ENCODE measurements around the gene EARS2. TPM values are rescaled to one million over a fixed set of nuclear protein-coding genes. Genes with fewer than 3 reads are reported as not detected.
A peak's percentile ranks its signal among the peaks of the same experiment; 100 is the strongest.

The EARS2 gene
- total RNA-seq, 1 experiment from 2014 or later = 34.9 TPM

DNA sequence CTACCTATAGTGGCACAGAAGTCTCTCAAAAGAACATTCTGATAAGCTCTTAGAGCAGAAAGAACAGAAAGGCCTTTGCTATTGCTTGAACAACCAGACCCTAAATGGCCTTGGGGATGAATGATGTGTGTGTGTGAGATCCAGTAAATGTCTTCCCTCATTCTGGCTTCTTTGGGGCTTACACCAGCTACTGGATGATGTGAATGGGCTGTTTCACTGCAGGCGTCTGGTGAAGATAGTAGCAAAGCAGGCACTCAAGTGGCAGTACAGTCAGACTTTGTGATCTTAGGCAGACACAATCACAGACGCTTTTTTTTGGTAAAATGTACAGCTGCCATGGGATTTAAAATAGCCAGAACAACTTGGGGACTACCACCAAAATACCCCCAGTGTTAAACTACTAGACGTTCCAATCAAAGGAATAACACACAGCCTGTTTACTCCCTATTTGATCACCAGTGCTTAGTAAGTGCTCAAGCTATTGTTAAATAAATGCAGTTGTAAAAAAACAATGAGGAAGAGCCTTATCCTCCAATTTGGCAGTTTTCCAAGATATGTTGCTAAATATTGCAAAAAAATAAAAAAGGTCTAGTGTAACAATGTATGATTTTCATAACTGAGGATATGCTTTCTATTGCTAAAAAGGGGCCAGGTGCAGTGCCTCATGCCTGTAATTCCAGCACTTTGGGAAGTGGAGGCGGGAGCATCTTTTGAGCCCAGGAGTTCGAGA is 21.1 kb upstream of the EARS2 start:
- TF ChIP-seq, protein P1, sequence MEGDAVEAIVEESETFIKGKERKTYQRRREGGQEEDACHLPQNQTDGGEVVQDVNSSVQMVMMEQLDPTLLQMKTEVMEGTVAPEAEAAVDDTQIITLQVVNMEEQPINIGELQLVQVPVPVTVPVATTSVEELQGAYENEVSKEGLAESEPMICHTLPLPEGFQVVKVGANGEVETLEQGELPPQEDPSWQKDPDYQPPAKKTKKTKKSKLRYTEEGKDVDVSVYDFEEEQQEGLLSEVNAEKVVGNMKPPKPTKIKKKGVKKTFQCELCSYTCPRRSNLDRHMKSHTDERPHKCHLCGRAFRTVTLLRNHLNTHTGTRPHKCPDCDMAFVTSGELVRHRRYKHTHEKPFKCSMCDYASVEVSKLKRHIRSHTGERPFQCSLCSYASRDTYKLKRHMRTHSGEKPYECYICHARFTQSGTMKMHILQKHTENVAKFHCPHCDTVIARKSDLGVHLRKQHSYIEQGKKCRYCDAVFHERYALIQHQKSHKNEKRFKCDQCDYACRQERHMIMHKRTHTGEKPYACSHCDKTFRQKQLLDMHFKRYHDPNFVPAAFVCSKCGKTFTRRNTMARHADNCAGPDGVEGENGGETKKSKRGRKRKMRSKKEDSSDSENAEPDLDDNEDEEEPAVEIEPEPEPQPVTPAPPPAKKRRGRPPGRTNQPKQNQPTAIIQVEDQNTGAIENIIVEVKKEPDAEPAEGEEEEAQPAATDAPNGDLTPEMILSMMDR (conservative IDR thresholded peaks at IDR 0.05) = no peak
- no peak for TF ChIP-seq EZH2 (IDR thresholded peaks at IDR 0.05; ENCODE audit: low read depth)
- Histone ChIP-seq H3K4me3 (no peak overlapping the region), H4K20me1 (ENCODE audit: insufficient read depth) (peaks cover 3% of the 10 kb centered on the region; the same call in 1 of the 2 replicates), H3K4me2 (no peak overlapping the region), H3K4me1 (replicated peaks; ENCODE audit: insufficient read depth) (no peaks in the 10 kb centered on the region), H3K79me2 (ENCODE audit: low read depth) (no peaks in the 10 kb centered on the region), H3K27ac (peak overlapping the region; percentile 21; the same call in 1 of the 2 replicates), H3F3A (ENCODE audit: insufficient read depth, low read depth) (peaks cover 24% of the 10 kb centered on the region), H3K9me2 (ENCODE audit: insufficient read depth) (no peaks in the 10 kb centered on the region), H3K9me3 (ENCODE audit: insufficient read depth, low read depth) (no peaks in the 10 kb centered on the region; the same call in 1 of the 2 replicates), H3K36me3 (ENCODE audit: low read depth) (no peaks in the 10 kb centered on the region; the same call in 1 of the 2 replicates), H2AFZ (no peak overlapping the region), H3K27me3 (ENCODE audit: insufficient read depth, low read depth) (no peaks in the 10 kb centered on the region)
- no peak for DNase-seq
- POLR2A ChIA-PET (ENCODE audit: unreplicated experiment) = interaction anchor here (1.0 kb wide), 1 partner anchor 20 kb away, joined by 6 read pairs; no protein-coding TSS in a partner anchor
- no TSS peak for BruUV-seq (replicated peaks)
- intact Hi-C loops (cut with micrococcal nuclease; ENCODE audit: unreplicated experiment) = no loop called here
- CTCF ChIA-PET = no interaction called here

GRCh38 chr16:23577493-23577892 is 20.3 kb upstream of the EARS2 start:
- no peaks in the 10 kb centered on the region for H3K79me2 ChIP-seq (ENCODE audit: low read depth)
- H3K36me3 ChIP-seq (ENCODE audit: low read depth) = no peaks in the 10 kb centered on the region; the same call in 1 of the 2 replicates
- intact Hi-C loops (cut with micrococcal nuclease; ENCODE audit: unreplicated experiment) = no loop called here
- peaks cover 24% of the 10 kb centered on the region for H3F3A ChIP-seq (ENCODE audit: insufficient read depth, low read depth)
- ChIA-PET CTCF (no interaction called here), POLR2A (ENCODE audit: unreplicated experiment) (no interaction called here)
- no TSS peak for BruUV-seq (replicated peaks)
- no peak overlapping the region for H2AFZ ChIP-seq
- DNase-seq = no peak
- TF ChIP-seq, protein P1 (conservative IDR thresholded peaks at IDR 0.05) = no peak
- no peak for TF ChIP-seq EZH2 (IDR thresholded peaks at IDR 0.05; ENCODE audit: low read depth)
- H3K27ac ChIP-seq = no peak overlapping the region
- H3K4me1 ChIP-seq (replicated peaks; ENCODE audit: insufficient read depth) = no peaks in the 10 kb centered on the region
- no peaks in the 10 kb centered on the region for H3K9me2 ChIP-seq (ENCODE audit: insufficient read depth)
- H3K9me3 ChIP-seq (ENCODE audit: insufficient read depth, low read depth) = no peaks in the 10 kb centered on the region; the same call in 1 of the 2 replicates
- H4K20me1 ChIP-seq (ENCODE audit: insufficient read depth) = peaks cover 3% of the 10 kb centered on the region
- H3K4me3 ChIP-seq = no peak overlapping the region
- H3K4me2 ChIP-seq = no peak overlapping the region
- no peaks in the 10 kb centered on the region for H3K27me3 ChIP-seq (ENCODE audit: insufficient read depth, low read depth)

- H4K20me1 ChIP-seq (ENCODE audit: insufficient read depth) = peaks cover 3% of the 10 kb centered on the region
- H3K9me2 ChIP-seq (ENCODE audit: insufficient read depth) = no peaks in the 10 kb centered on the region
- TF ChIP-seq, protein P1 (conservative IDR thresholded peaks at IDR 0.05) = no peak
- TF ChIP-seq EZH2 (IDR thresholded peaks at IDR 0.05; ENCODE audit: low read depth) = no peak
- no peak overlapping the region for H2AFZ ChIP-seq
- no peaks in the 10 kb centered on the region for H3K4me1 ChIP-seq (replicated peaks; ENCODE audit: insufficient read depth)
- no peak overlapping the region for H3K4me3 ChIP-seq
- H3K9me3 ChIP-seq (ENCODE audit: insufficient read depth, low read depth) = no peaks in the 10 kb centered on the region
- no peaks in the 10 kb centered on the region for H3K27me3 ChIP-seq (ENCODE audit: insufficient read depth, low read depth)
- intact Hi-C loops (cut with micrococcal nuclease; ENCODE audit: unreplicated experiment) = no loop called here
- POLR2A ChIA-PET (ENCODE audit: unreplicated experiment) = no interaction called here
- CTCF ChIA-PET = no interaction called here
- no peak overlapping the region for H3K27ac ChIP-seq
- peaks cover 5% of the 10 kb centered on the region; the same call in 1 of the 2 replicates for H3K36me3 ChIP-seq (ENCODE audit: low read depth)
- peaks cover 23% of the 10 kb centered on the region for H3F3A ChIP-seq (ENCODE audit: insufficient read depth, low read depth)
- BruUV-seq (replicated peaks) = no TSS peak
- no peak overlapping the region for H3K4me2 ChIP-seq
- no peak for DNase-seq
- H3K79me2 ChIP-seq (ENCODE audit: low read depth) = no peaks in the 10 kb centered on the region
These were observed 18.7 kb upstream of the EARS2 start for GRCh38 chr16:23575834-23576233.
